Measurements from ENCODE around the gene RASSF5.

GRCh38 chr1:206537141-206537540, 29.8 kb downstream of the RASSF5 start:
- TF ChIP-seq CTCF (conservative IDR thresholded peaks at IDR 0.05) (no peak), EZH2 (IDR thresholded peaks at IDR 0.05; ENCODE audit: low read depth) (no peak)

Measured in PC-9 (cell line).